Panc1 (cell line): Measurements from ENCODE around the gene PHC3. TPM values are rescaled to one million over a fixed set of nuclear protein-coding genes. Genes with fewer than 3 reads are reported as not detected.

Experiments used
- ATAC-seq: fragments of 200-7000 bp; cut with Tn5 transposase; 2 replicates; pipeline ENCODE4 v1.9.1; 2020; ENCODE audit warnings: mild to moderate bottlenecking, moderate library complexity
- BruUV-seq: library from RNA; stranded (reverse); fragments of 400-500 nt; replicated peaks from 2 replicates; lab custom pipeline; 2021; lab: Mats Ljungman, UMichigan
- CTCF ChIA-PET: fragments of 300-600 bp; sonication (Branson Sonifier 250); formaldehyde crosslinking; loops from one replicate; lab custom pipeline; 2022; ENCODE audit warnings: antibody characterized with exemption; lab: Charles Lee
- POLR2A ChIA-PET: fragments of 300-600 bp; sonication (Branson Sonifier 250); formaldehyde crosslinking; loops from one replicate; lab custom pipeline; 2022; ENCODE audit warnings: antibody characterized with exemption; lab: Charles Lee
- DNase-seq: peaks from one replicate; pipeline ENCODE4 v3.0.0-alpha.2; 2010; ENCODE audit warnings: low read depth, low spot score
- H3K27ac ChIP-seq: 2 replicates; pipeline ENCODE4 v1.5.1; 2011; ENCODE audit warnings: mild to moderate bottlenecking, low read length, inconsistent platforms
- H3K27me3 ChIP-seq: fragments of 200-500 bp; sonication (Bioruptor generic); 2 replicates; pipeline ENCODE4 v1.6.0; 2014; ENCODE audit warnings: low read length, inconsistent platforms; ENCODE audit not compliant: control insufficient read depth, insufficient read depth
- H3K36me3 ChIP-seq: fragments of 200-500 bp; sonication (Bioruptor generic); 2 replicates; pipeline ENCODE4 v1.5.1; 2014; ENCODE audit warnings: inconsistent platforms, mild to moderate bottlenecking, low read length, moderate library complexity; ENCODE audit not compliant: control insufficient read depth, insufficient read depth
- H3K4me1 ChIP-seq: 2 replicates; pipeline ENCODE4 v1.5.1; 2011; ENCODE audit warnings: inconsistent platforms, mild to moderate bottlenecking, low read length, moderate library complexity; ENCODE audit not compliant: control insufficient read depth, insufficient read depth
- H3K4me3 ChIP-seq, 2 experiments: 2 replicates each; pipeline ENCODE4 v1.5.1; 2011 to 2012; ENCODE audit warnings: low read depth in 2 of 2, low read length in 2 of 2, mild to moderate bottlenecking in 2 of 2, inconsistent platforms in 1 of 2, moderate library complexity in 1 of 2
- H3K9me3 ChIP-seq: fragments of 200-500 bp; sonication (Bioruptor generic); 2 replicates; pipeline ENCODE4 v1.5.1; 2014; ENCODE audit warnings: low read depth, mild to moderate bottlenecking, inconsistent platforms, low read length, moderate library complexity; ENCODE audit not compliant: control insufficient read depth, insufficient read depth
- CTCF ChIP-seq: fragments of 450-650 bp; IDR thresholded peaks from 2 replicates; pipeline ENCODE4 v1.5.1; 2017; ENCODE audit warnings: mild to moderate bottlenecking
- POLR2AphosphoS5 ChIP-seq: IDR thresholded peaks from 2 replicates; pipeline ENCODE4 v1.6.1; 2012; ENCODE audit warnings: mild to moderate bottlenecking, low read depth, low read length, moderate library complexity
- REST ChIP-seq, 2 experiments: IDR thresholded peaks; 2 replicates each; pipeline ENCODE4 v1.6.1; 2011 to 2012; ENCODE audit warnings: low read depth in 2 of 2, control low read depth in 1 of 2, low read length in 1 of 2, mild to moderate bottlenecking in 1 of 2, moderate library complexity in 1 of 2; ENCODE audit not compliant: insufficient read depth in 1 of 2
- SIN3A ChIP-seq: IDR thresholded peaks from 2 replicates; pipeline ENCODE4 v1.6.1; 2012; ENCODE audit warnings: low read depth, mild to moderate bottlenecking, low read length, moderate library complexity, borderline replicate concordance; ENCODE audit not compliant: insufficient read depth
- TCF7L2 ChIP-seq: IDR thresholded peaks from 2 replicates; pipeline ENCODE4 v1.6.1; 2011; ENCODE audit warnings: mild to moderate bottlenecking, low read depth, low read length, inconsistent platforms
- in situ Hi-C: cut with HindIII; loops from 2 replicates; pipeline ENCODE4 v1.10.0; 2016; ENCODE audit warnings: low sequenced_read_pairs, low pct_unique_long_range_greater_than_20kb
- intact Hi-C: fragments of 100-400 bp; cut with micrococcal nuclease; formaldehyde crosslinking; loops from one replicate; pipeline ENCODE4 v1.10.0; 2022; ENCODE audit not compliant: unreplicated experiment
- total RNA-seq: library from RNA; stranded (reverse); gene quantifications from one replicate; pipeline ENCODE4 v1.2.1, GENCODE V29; 2021; ENCODE audit not compliant: unreplicated experiment

The PHC3 gene
- total RNA-seq, 1 experiment from 2014 or later: 53.8 TPM

- in situ Hi-C loops: no loop called here
Observed at GRCh38 chr3:170226426-170226960, 45.0 kb upstream of the PHC3 start.

GRCh38 chr3:170225166-170225565 is 43.6 kb upstream of the PHC3 start:
- TF ChIP-seq TCF7L2 (no peak), SIN3A (no peak), POLR2AphosphoS5 (no peak), CTCF (no peak), REST (IDR thresholded peaks at IDR 0.05; ENCODE audit: insufficient read depth in 1 of 2, low read depth in 2 of 2, low read length in 1 of 2) (no peak)
- ChIA-PET CTCF (no interaction called here), POLR2A (no interaction called here)
- ATAC-seq (no peak), DNase-seq (no peak)
- Histone ChIP-seq H3K27me3 (no peaks in the 10 kb centered on the region), H3K4me3 (no peak overlapping the region), H3K27ac (no peak overlapping the region), H3K4me1 (peaks cover 3% of the 10 kb centered on the region; the same call in 1 of the 2 replicates), H3K9me3 (no peaks in the 10 kb centered on the region), H3K36me3 (no peaks in the 10 kb centered on the region)
- in situ Hi-C loops (no loop called here), intact Hi-C loops (no loop called here)
- no TSS peak for BruUV-seq

More at GRCh38 chr3:170226426-170226960, 45.0 kb upstream of the PHC3 start:
- no peak for DNase-seq
- no peak for TF ChIP-seq CTCF
- Histone ChIP-seq H3K4me3 (no peak overlapping the region), H3K36me3 (no peaks in the 10 kb centered on the region), H3K27ac (no peak overlapping the region), H3K9me3 (no peaks in the 10 kb centered on the region), H3K4me1 (peaks cover 3% of the 10 kb centered on the region; the same call in 1 of the 2 replicates), H3K27me3 (no peaks in the 10 kb centered on the region)
- CTCF ChIA-PET: no interaction called here
- ATAC-seq: no peak
- intact Hi-C loops: no loop called here
- TSS peak; percentile 20 for BruUV-seq
- POLR2A ChIA-PET: no interaction called here
